Sigmoid colon (tissue), 7 donors: ENCODE data around the gene TAC4. TPM values are rescaled to one million over a fixed set of nuclear protein-coding genes. Genes with fewer than 3 reads are reported as not detected.

Source experiments
- DNase-seq: peaks from one replicate; pipeline ENCODE4 v3.0.0-alpha.2; 2019
- H3K27ac ChIP-seq, 4 donors: fragments of 200-600 bp; sonication (generic); one replicate each; pipeline ENCODE4 v1.5.1; 2016 to 2019; ENCODE audit warnings: mild to moderate bottlenecking in 1 of 4
- H3K27me3 ChIP-seq, 3 donors: fragments of 200-600 bp; sonication (generic); one replicate each; pipeline ENCODE4 v1.5.1; 2019; ENCODE audit warnings: mild to moderate bottlenecking in 1 of 3
- H3K36me3 ChIP-seq, 4 donors: fragments of 200-600 bp; sonication (generic); one replicate each; pipeline ENCODE4 v1.5.1; 2016 to 2019
- H3K4me1 ChIP-seq, 4 donors: fragments of 200-600 bp; sonication (generic); one replicate each; pipeline ENCODE4 v1.5.1; 2017 to 2019
- H3K4me3 ChIP-seq, 4 donors: fragments of 200-600 bp; sonication (generic); one replicate each; pipeline ENCODE4 v1.5.1; 2017 to 2019; ENCODE audit warnings: mild to moderate bottlenecking in 2 of 4, moderate library complexity in 1 of 4
- H3K9me3 ChIP-seq, 4 donors: fragments of 200-600 bp in 3 of 4; sonication (generic) in 3 of 4; one replicate each; pipeline versions ENCODE4 v1.5.1 to v1.6.1; 2013 to 2019
- EP300 ChIP-seq, 4 donors: sonication (generic); formaldehyde crosslinking; IDR thresholded peaks; one replicate each; pipeline ENCODE4 v1.6.1; 2017; ENCODE audit warnings: antibody characterized with exemption in 4 of 4
- POLR2A ChIP-seq, 2 donors: fragments of 450-650 bp; IDR thresholded peaks; one replicate each; pipeline ENCODE4 v1.6.1; 2016; ENCODE audit warnings: antibody characterized with exemption in 2 of 2, mild to moderate bottlenecking in 2 of 2, moderate library complexity in 2 of 2
- POLR2AphosphoS5 ChIP-seq, 4 donors: sonication (generic); formaldehyde crosslinking; IDR thresholded peaks; one replicate each; pipeline ENCODE4 v1.6.1; 2017; ENCODE audit warnings: antibody characterized with exemption in 4 of 4
- WGBS, 2 donors: extraction: QIAGEN DNeasy Blood & Tissue Kit; methylation state at CpG; one replicate each; pipeline ENCODE4 v1.1.7; 2013; 5-methylcytosine and 5-hydroxymethylcytosine counted together
- intact Hi-C: fragments of 100-400 bp; cut with DNase I; formaldehyde crosslinking; loops from one replicate; pipeline ENCODE4 v1.15.1; 2023
- polyA plus RNA-seq, 3 donors: library from polyadenylated mRNA; stranded (reverse); fragments of 200-250 nt; gene quantifications; one replicate each; pipeline ENCODE4 v1.2.3, GENCODE V29; 2013
- total RNA-seq, 4 donors: library from RNA; depleted of rRNA; stranded (reverse); fragments of >200 nt; gene quantifications; one replicate each; pipeline ENCODE4 v1.1.0, GENCODE V29; 2016
- TF ChIP-seq, protein P1 (sequence below), 4 experiments: fragments of 450-650 bp in 3 of 4; fragments of 200-600 bp in 1 of 4; IDR thresholded peaks; one replicate each; pipeline ENCODE4 v1.5.1; 2016 to 2019; ENCODE audit warnings: antibody characterized with exemption in 4 of 4, mild to moderate bottlenecking in 3 of 4, moderate library complexity in 2 of 4
- donor health status: healthy with polysubstance abuse.
- donor health status: Bipolar disorder and iron deficiency.
- donor health status: healthy.

The TAC4 gene
- total and polyA plus RNA-seq, 7 donors = 3.6 TPM; not detected in 6

DNA sequence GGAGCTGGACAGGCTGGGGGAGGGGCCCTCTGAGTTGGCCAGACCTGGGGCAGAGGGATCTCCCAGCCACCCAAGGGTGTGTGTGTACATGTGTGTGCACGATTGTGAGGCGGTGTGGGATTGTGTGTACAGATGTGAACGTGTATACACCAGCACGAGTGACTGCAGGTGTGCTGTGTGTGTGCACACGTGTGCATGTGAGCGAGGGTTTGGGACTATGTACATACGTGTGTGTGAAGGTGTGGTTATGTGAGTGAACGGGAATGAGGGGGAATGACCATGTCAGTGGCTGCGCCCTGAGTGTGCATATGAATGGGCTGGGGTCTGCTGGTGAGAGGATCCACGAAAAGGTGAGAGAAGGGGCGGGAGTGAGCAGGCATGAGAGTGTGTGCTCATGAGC lies 22.4 kb upstream of the TAC4 start:
- TF ChIP-seq EP300 (IDR thresholded peaks at IDR 0.05) = no peak
- TF ChIP-seq, protein P1, sequence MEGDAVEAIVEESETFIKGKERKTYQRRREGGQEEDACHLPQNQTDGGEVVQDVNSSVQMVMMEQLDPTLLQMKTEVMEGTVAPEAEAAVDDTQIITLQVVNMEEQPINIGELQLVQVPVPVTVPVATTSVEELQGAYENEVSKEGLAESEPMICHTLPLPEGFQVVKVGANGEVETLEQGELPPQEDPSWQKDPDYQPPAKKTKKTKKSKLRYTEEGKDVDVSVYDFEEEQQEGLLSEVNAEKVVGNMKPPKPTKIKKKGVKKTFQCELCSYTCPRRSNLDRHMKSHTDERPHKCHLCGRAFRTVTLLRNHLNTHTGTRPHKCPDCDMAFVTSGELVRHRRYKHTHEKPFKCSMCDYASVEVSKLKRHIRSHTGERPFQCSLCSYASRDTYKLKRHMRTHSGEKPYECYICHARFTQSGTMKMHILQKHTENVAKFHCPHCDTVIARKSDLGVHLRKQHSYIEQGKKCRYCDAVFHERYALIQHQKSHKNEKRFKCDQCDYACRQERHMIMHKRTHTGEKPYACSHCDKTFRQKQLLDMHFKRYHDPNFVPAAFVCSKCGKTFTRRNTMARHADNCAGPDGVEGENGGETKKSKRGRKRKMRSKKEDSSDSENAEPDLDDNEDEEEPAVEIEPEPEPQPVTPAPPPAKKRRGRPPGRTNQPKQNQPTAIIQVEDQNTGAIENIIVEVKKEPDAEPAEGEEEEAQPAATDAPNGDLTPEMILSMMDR (IDR thresholded peaks at IDR 0.05) = no peak
- TF ChIP-seq POLR2A (IDR thresholded peaks at IDR 0.05) = no peak
- TF ChIP-seq POLR2AphosphoS5 (IDR thresholded peaks at IDR 0.05) = no peak
- no peaks in the 10 kb centered on the region for H3K36me3 ChIP-seq
- no peak overlapping the region for H3K27ac ChIP-seq
- intact Hi-C loops = no loop called here
- H3K4me3 ChIP-seq = no peak overlapping the region
- H3K27me3 ChIP-seq = peaks cover 0 to 13% (median 0%) of the 10 kb centered on the region in 3 donors
- no peaks in the 10 kb centered on the region for H3K9me3 ChIP-seq
- WGBS, 2 donors = 86 to 87% methylated on average over 11 of the region's 11 CpGs
- no peak for DNase-seq
- H3K4me1 ChIP-seq = no peaks in the 10 kb centered on the region

DNA sequence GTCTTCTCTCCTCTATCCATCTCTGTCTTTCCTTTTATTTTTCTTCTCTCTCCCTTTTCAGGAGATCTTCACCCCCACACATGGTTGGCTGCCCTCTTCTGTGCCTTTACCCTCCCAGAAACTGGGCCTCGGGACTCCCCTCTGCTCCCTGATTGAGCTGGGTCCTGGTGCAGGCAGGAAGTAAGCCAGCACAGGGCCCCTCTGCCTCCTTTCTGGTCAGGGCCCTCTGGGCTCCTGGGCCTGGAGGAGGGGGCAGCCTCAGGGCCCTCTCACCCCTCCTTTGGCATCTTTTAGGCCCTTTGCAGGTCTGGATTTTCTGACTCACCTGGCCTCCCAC lies 21.1 kb upstream of the TAC4 start:
- Histone ChIP-seq H3K27me3 (peaks cover 0 to 2% (median 0%) of the 10 kb centered on the region in 3 donors), H3K9me3 (no peaks in the 10 kb centered on the region), H3K4me3 (no peak overlapping the region), H3K27ac (no peak overlapping the region), H3K4me1 (no peaks in the 10 kb centered on the region), H3K36me3 (no peaks in the 10 kb centered on the region)
- WGBS, 2 donors = 34 to 42% methylated on average over 1 of the region's 1 CpG
- intact Hi-C loops = no loop called here
- DNase-seq = no peak
- TF ChIP-seq, protein P1 (IDR thresholded peaks at IDR 0.05) = no peak
- no peak for TF ChIP-seq POLR2AphosphoS5 (IDR thresholded peaks at IDR 0.05)
- no peak for TF ChIP-seq POLR2A (IDR thresholded peaks at IDR 0.05)
- no peak for TF ChIP-seq EP300 (IDR thresholded peaks at IDR 0.05)

DNA sequence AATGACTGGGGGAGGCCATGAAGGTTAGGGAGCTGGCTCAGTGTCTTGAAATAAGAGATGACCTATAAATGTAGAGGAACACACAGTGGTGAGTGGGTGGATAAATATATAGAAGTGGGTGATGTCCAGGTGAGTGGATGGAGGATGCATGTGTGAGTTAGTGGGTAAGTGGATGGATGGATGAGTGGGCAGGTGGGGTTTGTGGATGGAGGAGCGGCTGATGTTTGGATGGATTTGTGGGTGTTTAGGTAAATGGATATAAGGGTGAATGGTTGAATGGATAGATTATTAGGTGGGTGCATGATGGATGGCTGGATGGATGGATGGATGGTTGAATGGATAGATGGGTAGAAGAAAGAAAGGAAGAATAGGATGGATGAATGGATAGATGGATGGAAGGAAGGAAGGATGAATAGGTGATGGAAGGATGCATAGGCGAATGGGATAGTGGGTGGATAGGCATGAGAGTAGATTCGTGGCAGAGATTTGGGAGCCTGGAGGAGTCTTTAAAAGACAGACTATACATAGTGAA lies 19.1 kb upstream of the TAC4 start:
- TF ChIP-seq EP300 (IDR thresholded peaks at IDR 0.05) (no peak), POLR2AphosphoS5 (IDR thresholded peaks at IDR 0.05) (no peak), POLR2A (IDR thresholded peaks at IDR 0.05) (no peak)
- TF ChIP-seq, protein P1 (IDR thresholded peaks at IDR 0.05) = no peak
- Histone ChIP-seq H3K9me3 (no peaks in the 10 kb centered on the region), H3K4me3 (no peak overlapping the region), H3K4me1 (no peaks in the 10 kb centered on the region), H3K27me3 (no peaks in the 10 kb centered on the region), H3K36me3 (no peaks in the 10 kb centered on the region), H3K27ac (no peak overlapping the region)
- DNase-seq = no peak
- intact Hi-C loops = no loop called here
- 76 to 82% methylated on average over 3 of the region's 3 CpGs for WGBS, 2 donors

DNA sequence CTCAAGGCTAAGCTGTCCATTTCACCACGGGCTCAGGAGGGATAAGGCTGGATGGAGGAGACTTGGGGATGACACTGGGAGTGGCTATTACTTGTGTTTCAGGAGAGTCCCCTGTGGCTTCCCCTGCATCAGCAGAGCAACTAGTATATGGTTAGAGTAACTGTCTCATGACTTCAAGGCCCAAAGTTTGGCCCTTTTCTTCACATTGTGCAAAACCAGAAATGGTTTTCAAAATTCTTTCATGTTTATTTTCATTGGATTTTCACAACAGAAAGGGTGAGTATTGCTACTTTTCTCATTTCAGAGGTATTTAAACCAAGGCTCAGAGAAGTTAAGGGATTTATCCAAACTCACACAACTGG lies 18.1 kb upstream of the TAC4 start:
- H3K4me1 ChIP-seq = no peaks in the 10 kb centered on the region
- 53 to 62% methylated on average over 1 of the region's 1 CpG for WGBS, 2 donors
- no peak for DNase-seq
- no peak overlapping the region for H3K27ac ChIP-seq
- no peaks in the 10 kb centered on the region for H3K27me3 ChIP-seq
- H3K9me3 ChIP-seq = no peaks in the 10 kb centered on the region
- intact Hi-C loops = no loop called here
- no peak for TF ChIP-seq EP300 (IDR thresholded peaks at IDR 0.05)
- no peak overlapping the region for H3K4me3 ChIP-seq
- H3K36me3 ChIP-seq = no peaks in the 10 kb centered on the region

DNA sequence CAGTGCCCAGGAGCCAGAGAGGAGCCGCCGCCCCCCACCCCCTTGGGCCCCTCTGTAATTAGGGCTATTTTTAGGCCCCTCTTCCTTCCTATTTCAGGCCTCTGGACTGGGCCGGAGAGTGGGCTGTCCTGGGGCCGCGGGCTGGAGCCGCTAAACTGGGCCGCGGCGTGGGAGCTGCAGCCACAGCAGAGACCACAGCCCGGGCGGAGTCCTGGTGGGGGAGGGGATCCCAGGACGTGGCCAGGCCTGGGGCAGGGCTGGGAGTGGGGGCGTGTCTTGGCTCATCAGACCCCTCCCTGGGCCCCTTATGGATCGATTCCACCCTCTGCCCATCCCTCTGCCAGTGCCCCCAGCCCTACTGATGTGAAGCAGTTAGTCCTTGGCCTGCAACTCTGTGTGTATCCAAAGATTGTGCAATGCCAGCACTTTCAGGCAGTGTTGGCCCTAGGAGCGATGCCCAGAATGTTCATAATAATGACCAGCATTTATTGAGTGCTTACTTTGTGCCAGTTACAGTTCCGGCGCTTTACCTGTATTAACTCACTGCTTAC lies 15.0 kb upstream of the TAC4 start:
- H3K4me1 ChIP-seq = no peaks in the 10 kb centered on the region
- TF ChIP-seq POLR2A (IDR thresholded peaks at IDR 0.05) = no peak
- no peak for TF ChIP-seq POLR2AphosphoS5 (IDR thresholded peaks at IDR 0.05)
- TF ChIP-seq, protein P1 (IDR thresholded peaks at IDR 0.05) = no peak
- TF ChIP-seq EP300 (IDR thresholded peaks at IDR 0.05) = no peak
- intact Hi-C loops = no loop called here
- no peak for DNase-seq
- no peaks in the 10 kb centered on the region for H3K27me3 ChIP-seq
- no peaks in the 10 kb centered on the region for H3K9me3 ChIP-seq
- no peak overlapping the region for H3K27ac ChIP-seq
- 42 to 49% methylated on average over 17 of the region's 17 CpGs for WGBS, 2 donors
- H3K36me3 ChIP-seq = no peaks in the 10 kb centered on the region
- H3K4me3 ChIP-seq = no peak overlapping the region
